HTERT RPE-1 (cell line): Measurements from ENCODE around the gene PRDM15.

ENCODE experiments used
- in situ Hi-C: fragments of 300-500 bp; cut with MboI; formaldehyde crosslinking; loops from 4 replicates; pipeline ENCODE4 v1.14.3; 2020; ENCODE audit warnings: low sequenced_read_pairs

PRDM15 gene

DNA sequence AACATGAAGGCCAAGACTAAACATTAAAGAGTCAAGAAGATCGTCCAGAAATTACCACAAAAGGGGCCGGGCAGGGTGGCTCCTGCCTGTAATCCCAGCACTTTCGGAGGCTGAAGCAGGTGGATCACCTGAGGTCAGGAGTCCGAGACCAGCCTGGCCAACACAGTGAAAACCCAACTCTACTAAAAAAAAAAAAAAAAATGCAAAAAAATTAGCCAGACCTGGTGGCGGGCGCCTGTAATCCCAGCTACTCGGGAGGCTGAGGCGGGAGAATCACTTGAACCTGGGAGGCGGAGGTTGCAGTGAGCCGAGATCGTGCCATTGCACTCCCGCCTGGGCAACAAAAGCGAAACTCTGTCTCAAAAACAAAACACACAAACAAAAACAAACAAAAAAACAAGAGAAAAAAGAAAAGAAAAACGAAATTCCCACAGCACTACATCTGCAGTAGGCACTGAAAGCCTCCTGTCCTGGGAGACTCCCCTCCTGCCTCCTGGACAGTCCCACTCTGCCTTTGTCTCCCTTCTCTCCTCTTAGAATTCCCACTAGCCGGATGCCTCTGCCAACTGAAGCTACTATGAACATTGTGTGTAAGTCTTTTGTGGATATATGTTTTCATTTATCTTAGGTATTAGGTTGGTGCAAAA, 94.6 kb downstream of the PRDM15 start:
- in situ Hi-C loops = no loop called here

DNA sequence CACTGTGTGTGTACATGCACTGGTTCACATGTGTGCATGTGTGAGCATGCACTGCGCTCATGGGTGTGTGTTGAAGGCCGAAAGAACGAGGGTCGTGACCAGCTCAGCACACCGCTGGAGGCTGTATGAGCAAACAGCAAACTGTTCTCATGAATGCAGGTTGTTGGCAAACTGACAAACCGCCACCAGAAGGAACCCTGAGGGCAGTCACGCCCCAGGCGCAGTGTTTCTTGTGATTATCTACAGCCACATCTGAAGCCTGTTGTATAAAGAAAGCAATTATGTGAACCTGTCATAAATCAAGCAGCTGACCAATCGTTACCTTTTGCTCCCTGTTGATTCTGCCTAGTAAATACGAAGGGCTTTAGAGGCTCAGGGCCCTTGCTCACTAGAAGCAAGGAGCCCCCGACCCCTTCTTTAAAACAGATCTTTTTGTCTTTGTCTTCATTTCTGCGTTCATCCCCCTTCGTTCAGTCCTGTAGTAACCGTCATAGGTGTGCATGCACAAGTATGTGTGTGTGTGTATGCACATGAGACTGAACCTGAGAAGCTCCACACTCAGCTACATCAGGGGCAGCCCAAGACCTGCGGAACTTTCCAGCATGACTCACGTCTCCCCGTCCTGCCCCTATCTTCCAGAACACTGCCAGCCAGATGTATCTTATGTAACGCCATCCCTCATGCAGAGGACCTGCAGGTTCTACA, 95.5 kb downstream of the PRDM15 start:
- in situ Hi-C loops = no loop called here

DNA sequence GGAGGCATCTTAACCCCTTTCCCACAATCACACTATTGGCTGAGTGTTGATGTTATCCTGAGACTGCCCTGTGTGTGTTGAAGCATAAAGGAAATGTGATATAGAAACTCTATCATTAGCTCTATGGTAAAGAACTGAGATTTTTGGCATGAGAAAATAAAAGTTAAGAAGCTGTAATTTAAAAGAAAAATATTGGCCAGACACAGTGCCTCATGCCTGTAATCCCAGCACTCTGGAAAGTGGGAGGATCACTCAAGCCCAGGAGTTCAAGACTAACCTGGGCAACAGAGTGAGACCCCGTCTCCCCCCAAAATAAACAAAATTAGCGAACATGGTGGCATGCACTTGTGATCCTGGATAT, 98.1 kb downstream of the PRDM15 start:
- in situ Hi-C loops = no loop called here

DNA sequence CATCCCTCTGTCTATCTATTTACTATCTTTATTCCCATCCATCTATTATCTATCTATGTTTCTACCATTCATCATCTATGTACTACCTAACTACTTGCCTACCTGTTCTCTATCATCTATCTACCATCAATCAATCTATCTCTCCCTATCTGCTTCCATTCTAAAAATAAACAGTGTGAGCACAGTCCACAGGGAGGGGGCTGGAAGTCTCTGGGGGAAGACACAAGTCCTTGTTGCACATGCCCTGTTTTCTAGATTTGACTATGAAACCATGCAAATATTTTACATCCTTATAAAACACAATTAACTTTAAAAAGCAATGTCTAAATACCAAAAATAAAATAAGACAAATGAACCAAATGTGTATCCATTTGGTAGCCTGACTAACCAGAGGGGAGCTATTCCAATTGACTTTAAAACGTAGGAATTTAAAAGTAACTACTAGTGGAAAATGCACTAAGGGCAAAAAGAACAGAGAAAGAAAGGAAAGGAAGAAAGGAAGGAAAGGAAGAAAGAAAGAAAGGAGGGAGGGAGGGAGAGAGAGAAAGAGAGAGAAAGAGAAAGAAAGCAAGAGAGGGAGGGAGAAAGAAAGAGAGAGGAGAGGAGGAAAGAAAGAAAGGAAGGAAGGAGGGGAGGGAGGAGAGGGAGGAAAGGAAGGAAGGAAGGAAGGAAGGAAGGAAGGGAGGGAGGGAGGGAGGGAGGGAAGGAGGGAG, 98.7 kb downstream of the PRDM15 start:
- in situ Hi-C loops = no loop called here

DNA sequence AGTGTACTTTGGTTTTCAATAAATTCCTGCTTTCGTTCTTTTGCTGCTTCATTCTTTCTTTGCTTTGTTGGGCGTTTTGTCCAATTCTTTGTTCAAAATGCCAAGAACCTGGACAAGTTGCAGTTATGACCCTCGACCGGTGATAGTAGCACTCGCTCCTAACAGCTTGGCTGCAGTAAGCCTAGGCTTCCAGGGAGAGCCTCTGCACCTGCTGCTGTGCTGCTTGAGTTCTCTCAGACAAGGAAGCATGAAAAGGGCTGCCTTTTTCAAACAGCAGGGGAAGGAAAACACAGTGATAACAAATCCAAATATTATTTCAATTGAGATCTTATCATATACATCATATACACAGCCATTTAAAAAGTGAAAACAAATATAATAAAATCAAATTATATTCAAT, 99.5 kb downstream of the PRDM15 start:
- in situ Hi-C loops = no loop called here

DNA sequence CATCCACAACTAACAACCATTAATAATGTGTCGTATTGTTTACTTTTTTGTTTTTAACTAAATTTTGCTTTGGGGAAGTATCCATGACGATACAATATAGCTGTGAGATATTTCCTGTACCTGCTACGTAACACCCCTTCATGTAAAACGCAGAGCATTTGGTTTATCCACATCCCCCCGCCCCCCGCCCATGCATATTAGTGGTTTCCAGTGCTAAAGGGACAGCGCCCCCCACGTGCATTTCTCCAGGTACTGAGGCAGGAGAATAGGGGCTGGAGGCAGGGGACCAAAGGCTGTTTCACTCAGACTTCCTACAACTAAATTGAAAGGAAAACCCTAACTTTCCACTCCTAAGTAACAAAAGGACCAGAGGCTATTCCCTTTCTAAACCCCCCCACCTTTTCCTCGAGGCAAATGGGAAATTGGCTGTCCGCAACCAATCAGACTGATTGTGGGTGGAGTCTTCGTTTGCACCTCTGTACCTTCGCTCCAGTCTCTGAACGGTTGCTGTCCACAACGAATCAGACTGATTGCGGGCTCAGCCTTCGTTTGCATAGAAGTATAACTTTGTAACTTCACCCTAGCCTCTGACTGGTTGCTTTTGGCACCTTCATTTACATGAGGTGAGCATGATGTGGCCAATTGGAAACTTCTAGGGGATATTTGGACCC, 100.1 kb downstream of the PRDM15 start:
- in situ Hi-C loops = no loop called here

DNA sequence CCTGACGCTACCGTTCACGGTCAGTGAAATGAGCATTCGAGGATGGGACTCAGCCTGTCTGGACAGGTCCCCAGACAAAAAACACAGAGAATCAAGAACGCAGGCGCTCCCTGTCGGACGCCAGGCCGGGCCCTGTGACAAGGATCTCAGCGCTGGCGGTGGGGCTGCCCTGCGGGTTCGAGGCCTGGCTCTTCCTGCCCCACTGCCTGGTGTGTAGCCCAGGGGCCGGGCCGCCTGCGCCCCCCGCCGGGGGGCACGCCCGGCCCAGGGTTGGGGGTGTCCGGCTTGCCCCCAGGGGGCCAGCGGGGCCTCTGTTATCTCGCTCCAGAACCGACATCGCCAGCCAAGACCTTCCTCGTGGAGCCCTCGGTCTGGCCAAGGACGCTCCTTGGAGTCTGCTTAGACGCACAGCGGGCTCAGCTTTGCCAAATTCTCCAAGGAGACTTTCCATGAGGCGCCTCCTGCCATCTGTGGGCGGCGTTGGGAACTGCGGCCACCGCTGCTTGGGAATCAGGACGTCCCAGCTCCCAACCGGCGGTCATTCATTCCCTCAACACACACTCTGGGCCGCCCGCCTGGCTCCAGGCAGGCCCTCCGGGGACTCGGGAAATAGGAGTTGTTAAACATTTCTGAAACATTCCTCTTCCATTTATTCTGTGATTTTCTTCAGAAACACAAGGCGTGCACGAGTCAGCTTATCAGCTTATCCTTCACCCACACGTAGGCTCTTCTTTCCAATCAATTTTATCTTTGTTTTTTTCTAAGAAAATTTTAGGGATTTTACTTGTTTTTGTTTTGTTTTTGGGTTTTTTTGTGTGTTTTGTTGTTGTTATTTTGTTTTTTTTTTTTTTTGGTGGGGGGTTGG, 101.0 kb downstream of the PRDM15 start:
- in situ Hi-C loops = no loop called here

DNA sequence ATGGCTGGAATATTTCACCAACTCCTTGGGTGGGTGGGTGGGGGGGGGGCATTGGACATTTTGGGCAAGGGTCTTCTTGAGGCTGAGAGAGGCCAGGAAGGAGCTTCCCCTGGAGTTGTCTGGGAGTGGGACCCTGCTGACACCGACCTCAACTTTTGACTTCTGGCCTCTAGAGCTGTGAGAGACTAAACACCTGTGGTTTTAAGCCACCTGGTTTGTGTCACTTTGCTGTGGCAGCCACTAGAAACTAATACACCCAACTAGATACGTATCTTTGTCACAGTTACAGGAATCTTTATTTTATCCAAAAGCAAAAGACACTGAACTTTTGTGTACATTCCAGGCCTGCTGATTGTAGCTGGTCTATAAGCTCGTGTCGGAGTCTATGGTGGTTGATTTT, 102.4 kb downstream of the PRDM15 start:
- in situ Hi-C loops = no loop called here

DNA sequence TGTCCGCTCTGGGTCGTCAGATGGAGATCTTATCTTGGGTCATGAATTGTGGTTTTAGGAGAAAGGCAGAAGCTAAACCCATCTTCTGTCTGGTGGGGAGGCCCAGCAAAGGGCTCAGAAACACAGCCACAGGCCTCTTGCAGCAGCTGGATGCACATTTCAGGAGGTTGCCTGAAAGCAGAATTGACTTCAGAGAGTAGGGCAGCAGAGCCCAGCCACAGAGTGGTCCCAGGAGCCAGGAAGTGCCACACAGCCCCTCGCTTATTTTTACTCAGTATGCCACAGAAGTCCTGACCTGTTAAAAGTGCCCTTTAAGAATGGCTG, 104.0 kb downstream of the PRDM15 start:
- in situ Hi-C loops = no loop called here

DNA sequence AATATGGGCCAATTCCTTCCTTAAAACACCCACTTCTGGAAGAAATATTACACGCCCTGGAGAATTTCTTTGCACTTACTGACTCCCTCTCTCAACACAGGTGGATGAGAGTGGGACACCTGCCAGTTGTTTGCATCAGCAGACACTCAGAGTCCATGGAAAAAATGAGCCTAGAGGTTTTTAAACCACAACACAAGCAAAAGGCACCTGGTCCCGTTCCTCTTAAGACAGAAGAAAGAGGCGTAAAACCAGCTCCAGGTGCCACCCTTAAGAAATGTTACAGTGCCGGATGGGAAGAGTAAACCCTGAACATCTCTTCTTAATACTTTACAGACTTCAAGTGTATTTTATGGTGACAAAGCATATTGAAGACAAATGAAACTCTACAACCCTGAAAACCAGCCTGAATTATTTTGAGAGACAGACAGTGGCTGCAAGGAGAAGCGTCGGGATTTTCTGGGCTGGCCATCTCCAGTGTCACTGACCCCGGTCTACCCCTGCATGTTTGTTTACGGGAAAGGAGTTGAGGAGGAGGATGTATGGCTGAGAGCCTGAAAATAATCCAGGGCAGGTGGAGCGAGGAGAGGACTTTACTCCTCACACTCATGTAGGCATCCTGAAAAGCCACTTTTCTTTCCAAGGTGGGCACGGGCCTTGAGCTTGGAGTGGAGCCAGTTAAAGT, 104.5 kb downstream of the PRDM15 start:
- in situ Hi-C loops = no loop called here

DNA sequence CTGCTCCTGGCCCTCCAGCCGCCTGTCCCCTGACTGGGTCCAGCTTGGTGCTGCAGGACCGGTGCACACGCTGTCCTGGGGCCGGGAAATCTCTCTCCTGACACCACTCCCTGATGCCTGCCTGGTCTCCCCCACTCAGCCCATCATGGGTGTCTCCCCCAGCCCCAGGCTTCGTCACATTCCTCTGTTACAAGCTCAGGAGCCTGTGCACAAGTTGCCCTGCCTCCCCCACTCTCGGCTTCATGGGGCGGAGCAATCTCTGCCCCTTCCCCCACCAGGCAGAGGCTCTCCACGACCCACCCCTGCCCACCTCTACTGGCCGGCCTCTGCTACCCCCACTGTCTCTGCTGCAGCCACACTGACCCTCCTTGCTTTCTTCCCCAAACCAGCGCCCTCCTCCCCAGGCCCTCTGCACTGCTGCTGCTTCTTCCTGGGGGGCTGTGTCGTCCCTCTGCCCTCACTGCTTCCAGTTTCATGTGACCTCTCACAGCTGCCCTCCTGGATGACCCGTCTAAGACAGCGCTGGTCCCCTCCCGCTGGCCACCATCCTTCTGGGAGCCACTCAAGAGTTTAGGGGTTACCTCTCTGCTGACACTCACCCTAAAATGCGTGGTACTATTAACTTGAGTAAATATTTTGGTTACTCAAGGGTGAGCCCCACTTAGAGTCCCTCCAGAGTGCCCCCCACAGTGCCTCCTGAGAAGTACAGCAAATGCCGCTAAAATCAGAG, 106.6 kb downstream of the PRDM15 start:
- in situ Hi-C loops = no loop called here

DNA sequence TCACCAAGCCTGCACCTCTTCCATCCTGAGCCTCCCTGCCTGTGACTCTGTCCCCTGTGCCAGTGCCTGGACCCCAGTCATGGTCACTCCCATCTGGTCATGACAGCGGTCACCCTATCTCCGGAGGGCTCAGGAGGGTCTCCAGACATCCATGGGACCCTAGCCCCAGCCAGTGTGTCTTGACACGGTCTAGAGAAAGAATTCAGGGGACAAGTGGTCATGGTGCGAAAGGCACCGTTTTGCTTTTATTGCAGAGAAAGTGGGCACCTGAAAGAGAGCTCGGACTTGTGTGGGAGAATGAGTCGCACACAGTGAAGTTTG, 107.6 kb downstream of the PRDM15 start:
- in situ Hi-C loops = no loop called here

DNA sequence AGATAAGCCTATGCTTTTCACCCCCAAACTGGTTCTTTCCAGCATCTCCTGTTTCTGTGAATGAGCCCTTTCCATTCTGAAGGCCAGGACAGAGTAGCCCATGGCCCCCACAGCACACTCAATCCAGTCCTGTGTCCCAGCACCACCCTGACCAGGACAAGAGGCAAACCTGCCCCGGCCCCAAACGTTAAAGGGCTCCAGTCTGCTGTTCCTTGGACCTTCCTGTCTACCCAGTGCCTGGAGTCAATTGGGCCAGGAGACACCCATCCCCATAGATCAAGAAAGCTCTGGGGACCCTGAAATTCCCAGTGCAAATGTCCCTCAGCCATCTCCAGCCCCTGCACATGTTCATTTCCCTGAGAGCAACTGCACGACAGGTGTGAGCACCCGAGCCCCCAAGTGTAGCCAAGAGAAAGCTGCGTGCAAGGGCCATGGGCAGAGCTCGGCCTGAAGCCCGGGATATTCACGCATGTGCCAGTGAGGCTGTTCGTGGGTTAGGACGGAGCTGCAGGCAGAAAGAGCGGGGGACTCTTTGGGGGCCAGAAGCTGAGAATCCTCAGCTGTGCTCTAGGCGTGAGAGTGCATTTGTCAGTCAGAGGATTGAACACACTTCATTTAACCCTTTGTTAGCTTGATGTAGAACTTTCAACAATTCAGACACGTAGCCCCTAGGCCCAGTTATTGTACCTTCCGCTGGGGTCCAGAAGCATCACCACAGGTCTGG, 108.1 kb downstream of the PRDM15 start:
- in situ Hi-C loops = no loop called here

DNA sequence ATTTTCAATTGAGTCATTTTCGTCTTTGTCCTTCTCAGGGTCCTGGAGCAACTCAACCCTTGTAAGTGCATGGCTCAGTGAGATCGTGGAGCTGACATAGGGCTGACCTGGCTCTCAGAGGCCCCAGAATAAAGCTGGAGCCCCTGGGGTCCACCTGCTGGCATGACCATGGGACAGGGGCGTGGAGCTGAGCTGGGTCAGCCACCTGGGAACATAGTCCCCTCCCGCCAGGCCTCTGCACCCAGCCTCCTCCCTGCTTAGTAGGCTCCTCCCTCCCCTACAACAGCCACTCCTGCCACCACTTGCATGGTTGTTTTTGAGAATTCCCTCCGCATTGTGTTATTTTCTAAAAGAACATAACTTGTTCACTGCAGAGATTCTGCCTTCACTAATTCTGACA, 109.2 kb downstream of the PRDM15 start:
- in situ Hi-C loops = no loop called here

DNA sequence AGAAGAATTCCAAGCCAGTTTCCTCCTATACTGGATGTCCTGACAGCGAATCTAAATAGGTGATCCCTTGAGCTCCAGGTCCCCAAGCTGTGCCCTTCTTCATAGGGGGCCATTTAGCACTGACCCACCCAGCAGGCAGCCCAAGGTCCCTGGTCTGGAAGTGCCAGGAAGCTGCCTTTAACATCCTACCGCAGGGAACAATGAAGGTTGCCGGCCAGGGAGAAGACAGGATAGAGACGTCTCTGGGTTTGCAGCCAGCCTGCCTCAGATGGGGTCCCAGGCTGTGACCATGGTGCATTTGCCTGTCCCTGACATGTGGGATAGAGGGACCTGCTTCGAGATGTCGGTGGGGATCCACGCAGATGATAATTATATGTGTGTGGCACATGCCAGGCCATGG, 109.6 kb downstream of the PRDM15 start:
- in situ Hi-C loops = no loop called here

DNA sequence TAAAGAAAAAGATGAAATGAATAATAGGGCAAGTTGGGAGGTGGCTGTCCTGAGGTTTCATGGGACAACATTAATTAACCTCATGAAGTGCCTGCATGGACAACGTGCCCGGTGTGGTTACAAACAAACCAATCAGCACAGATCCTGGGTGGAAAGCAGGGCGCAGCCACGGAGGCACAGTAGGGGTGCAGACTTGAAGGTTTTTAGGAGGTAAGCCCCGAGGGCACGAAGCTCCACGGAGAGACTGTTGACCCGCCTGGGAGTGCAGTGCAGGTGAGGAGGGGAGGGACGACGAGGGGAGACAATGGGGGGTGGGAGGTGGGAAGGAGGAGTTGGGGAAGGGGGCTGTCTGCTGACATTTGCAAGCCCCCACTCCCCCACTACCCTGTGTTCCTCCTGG, 110.0 kb downstream of the PRDM15 start:
- in situ Hi-C loops = no loop called here

DNA sequence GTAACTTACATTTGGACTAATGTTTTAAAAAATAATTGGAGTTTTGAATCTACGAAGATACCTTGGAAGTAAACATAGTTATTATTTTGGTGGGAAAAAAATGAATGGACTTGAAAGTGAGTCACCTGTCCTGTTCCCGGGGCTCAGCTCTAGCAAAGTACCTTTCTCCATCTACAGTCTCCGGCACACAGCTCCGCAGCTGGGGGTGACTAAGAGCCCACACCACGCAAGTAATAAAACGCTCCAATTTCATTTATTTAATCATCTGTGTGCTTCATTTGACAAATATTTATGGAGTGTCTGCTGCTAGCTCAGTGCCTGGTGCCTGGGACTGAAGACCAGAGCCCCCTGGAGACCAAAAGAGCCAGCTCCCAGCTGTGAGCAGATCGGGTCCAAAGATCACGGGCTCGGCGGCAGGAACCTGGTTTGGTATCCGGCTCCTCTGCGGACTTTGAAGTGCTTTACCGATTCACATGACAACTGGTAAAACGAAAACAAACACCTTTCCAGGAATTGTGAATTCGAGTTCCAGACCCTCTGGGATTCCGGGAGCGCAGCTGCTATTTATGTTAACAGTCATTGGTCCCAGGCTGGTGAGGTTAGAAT, 110.6 kb downstream of the PRDM15 start:
- in situ Hi-C loops = no loop called here

DNA sequence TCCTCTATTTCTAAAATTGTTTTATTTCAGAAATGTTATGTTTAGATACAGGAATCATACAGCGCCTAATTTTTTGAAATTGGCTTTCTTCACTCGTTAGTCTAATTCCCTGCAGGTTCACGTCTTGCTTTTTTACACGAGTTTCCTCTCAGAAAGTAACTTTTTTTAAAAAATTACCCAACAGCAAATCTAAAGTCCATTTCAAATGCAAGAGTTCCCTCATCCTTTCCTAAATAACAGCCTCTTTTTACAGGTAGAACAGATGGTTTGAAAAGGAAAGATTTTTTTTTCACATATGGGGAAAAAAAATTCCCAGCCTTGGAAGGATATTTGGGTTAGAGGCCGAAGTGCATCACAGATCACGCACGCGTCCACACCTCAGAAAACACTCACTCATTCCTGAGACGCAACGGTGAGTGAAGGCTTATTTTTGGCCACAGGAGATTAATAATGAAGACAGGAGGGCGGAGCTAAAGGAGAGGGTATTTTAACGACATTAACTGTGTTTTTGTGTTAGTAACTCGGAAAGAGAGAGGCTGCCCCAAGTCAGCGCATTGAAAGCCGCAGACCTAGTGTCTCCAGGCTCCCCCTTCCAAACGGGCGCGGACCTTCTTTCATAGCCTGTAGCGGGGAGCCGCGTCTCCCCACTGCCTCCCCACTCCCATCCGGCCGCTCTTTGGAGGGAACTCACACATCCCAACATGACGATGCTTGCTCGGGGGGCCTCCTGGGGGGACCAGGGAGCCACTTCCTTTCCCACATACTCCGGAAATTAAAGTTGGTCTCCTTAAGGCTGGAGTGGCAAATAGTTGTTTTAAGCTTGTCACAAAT, 111.3 kb downstream of the PRDM15 start:
- in situ Hi-C loops = no loop called here
